Dermis blood vessel endothelial cell (primary cell): ENCODE results near the gene ROBO2. TPM values are rescaled to one million over a fixed set of nuclear protein-coding genes. Genes with fewer than 3 reads are reported as not detected.

Experiments
- DNase-seq: peaks from one replicate; pipeline ENCODE4 v3.0.0; 2010
- total RNA-seq: library from RNA; depleted of rRNA; stranded (reverse); fragments of >200 nt; gene quantifications from 2 replicates; pipeline ENCODE4 v1.2.3, GENCODE V29; 2014

ROBO2 gene
- total RNA-seq, 1 donor from 2014 or later, result not detected

DNA sequence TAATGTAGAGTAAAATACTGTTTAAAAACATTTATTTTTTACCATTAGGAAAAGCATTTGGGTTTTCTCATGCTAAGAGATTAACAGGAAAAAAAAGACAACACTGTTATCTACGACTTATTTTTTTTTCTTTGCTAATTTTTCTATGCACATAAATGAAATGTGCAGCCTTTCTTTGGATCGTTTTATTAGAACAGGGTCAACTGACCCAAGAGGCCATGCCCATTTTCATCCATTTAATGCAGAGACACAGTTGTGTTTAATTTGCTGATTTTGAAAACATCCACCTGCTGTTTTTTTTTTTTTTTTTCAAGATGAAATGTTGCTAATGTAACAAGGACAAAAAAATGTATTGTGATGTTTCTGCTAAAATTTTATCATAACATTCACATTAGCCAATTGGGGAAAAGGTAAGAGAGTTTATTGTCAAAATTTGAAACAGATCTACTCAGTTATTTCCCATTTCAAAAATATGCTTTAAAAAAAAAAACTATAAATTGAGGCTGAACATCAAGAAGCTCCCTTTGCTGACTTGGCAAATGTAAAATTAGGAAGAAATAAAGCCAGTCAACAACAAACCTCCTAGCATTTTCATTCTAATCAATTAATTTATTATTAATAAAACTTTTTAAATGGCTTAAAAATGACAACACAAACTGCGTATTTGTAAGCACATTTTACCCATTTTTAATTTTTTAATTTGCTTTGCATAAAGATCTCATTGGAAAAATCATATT, 485.2 kb downstream of the ROBO2 start:
- DNase-seq, result no peak

DNA sequence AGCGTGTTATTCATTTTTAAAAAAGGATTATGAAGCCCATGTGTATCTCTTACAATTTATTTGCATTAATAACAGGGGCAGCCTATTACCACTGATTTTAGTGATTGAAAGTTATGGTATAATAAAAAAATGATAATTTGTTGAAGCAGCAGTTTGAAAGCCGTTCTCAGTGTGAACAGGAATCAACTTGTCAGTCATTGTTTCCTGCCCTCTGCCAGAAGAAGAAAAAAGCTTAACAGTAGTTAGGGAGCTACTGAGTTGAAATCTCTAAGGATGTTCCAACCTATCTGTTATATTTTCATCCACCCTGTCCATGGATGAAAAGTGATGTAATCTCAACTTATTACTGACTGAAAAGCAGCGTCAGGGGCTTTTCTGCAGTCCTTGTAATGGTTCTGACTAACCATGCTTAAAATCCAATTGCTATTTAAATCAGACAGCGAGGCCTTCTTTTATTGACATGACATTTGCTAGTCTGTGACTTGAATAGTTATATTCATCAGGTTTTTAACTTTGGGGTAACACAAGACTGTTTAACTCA, 486.7 kb downstream of the ROBO2 start:
- DNase-seq, result no peak

DNA sequence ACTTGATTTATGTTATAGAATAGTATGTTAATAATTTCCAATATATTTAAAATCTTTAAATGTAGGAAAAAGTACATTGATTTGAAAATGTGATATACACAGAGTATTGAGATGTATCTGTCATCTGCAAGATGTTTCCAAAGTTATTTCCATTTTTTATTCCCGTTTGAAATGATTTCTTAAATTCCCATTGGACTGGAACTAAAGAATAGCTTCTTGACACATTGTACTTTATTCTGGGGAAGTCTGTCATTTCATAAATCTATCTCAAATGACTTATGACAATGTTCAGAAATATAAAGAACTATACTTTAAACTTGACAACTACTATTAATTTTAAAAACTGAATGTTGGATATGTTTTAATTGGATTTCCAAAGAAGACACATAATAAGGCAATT, 489.6 kb downstream of the ROBO2 start:
- DNase-seq, result no peak

DNA sequence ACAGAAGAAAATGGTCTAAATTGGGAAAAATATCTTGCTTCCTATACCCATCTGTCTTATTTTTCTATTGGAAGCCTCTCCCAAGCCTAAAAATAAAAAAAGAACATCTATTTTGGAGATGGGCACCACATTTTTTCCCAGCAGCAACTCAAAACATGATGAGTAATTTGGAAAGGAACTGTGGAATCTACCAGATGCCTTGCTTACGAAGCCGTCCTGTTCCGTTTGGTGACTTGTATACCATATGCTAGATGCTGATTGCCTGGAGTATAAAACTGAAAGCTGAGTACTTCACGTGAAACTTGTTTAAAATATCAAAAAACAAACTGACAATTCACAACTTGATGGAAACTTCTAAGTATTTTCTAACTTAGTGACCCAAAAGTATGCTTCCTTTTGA, 491.0 kb downstream of the ROBO2 start:
- no peak for DNase-seq

DNA sequence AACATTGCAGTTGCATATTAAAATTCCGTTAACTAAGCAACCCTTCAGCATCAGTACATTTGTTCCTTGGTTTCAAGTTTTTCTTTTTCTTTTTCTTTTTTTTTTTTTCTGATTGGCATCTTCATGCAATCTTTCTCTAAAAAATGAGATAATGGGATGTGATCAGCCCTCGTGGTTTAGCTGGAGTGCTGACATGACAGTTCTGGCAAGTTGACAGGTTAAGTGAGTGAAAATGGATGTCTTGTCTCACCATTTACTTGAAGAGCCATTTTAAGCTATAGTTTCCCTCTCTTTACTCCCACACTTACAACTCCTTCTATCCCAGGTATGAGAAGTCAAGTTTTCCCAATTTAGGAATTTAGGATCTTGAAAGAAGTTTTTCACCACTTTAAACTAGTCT, 495.2 kb downstream of the ROBO2 start:
- DNase-seq, result no peak

DNA sequence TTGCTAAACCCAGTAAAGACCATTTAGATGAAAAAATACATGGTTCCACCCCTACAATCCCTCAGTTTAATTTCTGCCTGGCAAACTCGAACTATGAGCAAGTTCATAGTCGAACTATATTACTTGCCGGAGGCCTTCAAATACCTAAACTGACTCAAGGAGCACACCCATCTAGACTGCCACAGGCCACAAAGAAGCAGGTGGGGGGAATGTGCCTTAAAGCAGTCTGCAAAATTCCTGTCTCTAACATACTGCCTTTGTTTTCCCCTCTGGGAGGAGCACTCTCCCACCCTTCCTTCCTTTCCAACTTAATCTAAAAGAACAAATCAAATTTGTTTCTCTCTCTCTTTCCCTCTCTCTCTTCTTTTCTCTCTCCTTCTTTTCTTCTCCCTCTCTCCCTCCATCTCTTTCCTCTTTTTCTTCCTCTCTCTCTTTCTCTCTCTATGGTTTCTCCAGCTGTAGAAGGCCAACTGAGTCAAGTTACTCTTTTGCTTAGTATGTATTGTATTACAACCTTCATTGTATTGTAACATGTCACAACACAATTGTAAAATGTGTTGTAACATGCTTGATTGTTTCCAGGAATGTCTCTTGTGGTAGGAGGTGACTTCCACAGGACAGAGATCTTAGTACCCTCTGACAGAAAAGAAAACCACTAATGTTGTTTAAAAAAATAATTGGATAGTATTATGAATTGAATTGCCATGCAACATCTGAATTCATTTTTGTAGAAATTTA, 496.3 kb downstream of the ROBO2 start:
- no peak for DNase-seq

DNA sequence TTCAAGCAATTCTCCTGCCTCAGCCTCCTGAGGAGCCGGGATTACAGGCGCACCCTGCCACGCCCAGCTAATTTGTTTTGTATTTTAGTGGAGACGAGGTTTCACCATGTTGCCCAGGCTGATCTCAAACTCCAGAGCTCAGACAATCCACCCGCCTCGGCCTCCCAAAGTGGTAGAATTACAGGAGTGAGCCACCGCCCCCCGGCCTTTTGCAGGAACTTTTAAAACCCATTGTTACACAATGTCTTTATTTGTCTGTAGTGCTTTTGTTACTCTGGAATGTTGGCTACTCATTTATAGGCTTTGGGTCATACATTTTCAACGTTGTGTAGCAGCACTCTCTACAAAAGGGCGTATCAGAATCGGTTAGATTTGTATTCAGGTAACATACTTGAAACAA, 499.1 kb downstream of the ROBO2 start:
- DNase-seq, result no peak

DNA sequence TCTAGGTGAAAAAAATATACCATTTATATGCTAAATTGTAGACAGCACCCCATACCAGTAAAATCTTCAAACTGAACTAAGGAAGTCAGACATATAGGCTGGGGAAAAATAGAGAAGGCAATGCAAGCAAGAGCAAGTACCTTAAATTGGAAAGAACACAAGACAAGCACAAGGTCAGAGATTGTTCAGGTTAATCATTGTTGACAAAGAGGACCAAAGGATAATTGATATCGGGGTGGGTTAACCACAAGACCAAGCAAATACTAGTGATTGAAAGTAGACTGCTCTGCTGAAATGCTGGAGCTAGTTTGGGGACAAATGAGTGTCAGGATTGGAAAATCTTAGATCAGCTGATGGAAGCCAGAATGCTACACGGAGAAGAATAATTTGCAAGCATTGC, 499.8 kb downstream of the ROBO2 start:
- DNase-seq, result no peak

DNA sequence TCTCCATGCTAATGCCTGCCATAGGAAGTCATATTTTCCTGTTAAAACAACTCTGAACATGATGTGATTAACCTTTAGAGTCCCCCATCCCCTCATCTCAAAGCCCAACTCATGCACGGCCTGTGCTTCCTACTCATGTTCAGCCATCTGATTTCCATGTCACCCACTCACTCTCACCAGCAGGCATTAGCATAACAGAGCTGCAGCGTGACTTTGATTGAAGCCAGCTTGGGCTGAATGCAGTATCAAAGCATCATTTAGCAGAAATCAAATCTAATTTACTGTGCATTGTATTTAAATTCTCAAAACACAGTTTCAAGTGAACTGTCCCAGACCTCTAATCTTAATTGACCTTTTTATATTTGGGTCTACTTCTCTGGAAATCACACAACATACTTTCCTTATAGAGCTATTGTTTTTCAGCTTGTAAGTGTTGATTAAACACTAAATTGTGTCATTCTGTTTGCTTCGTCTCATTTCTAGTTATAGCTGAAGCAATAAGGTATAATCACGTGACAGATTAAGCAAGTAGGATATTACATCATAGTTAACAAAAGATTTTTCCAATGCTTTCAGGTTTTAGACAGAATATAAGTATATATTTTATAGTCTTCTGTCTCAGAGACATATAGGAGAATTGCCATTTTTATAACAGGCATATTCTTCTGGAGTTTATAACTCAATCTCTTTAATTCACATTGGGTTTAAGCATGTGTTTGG, 501.5 kb downstream of the ROBO2 start:
- DNase-seq, result no peak

DNA sequence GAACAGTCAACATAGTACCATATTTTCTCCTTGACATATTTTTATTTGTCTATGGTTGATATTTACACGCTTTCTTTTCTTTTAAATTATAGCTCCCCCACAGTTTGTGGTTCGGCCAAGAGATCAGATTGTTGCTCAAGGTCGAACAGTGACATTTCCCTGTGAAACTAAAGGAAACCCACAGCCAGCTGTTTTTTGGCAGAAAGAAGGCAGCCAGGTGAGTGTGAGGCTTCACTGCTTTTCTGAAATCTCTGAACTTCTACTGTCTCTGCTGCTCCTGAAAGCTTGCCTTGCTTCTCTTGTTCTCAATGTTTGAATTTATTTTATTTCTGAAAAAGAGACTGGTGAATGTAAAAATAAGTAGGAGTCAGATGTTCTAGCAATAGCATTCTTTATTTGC, 506.3 kb downstream of the ROBO2 start:
- no peak for DNase-seq

DNA sequence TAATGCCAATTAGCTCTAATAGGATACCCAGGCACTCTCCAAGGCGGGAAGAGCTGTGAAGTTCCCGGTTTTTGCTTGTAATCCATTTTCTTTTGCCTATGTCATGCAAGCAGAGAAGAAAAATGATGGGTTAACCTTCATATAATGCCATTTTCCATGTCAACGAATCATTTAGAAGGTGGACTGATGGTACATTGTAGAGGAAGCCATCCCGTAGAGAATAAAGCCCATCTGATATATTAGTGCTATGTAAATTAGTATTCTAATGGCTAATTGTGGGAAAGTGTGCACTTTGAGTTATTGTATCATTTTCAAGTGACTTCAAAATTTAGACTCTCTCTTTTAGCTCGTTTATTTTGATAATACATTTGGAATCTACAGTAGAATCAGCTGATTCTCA, 509.1 kb downstream of the ROBO2 start:
- no peak for DNase-seq

DNA sequence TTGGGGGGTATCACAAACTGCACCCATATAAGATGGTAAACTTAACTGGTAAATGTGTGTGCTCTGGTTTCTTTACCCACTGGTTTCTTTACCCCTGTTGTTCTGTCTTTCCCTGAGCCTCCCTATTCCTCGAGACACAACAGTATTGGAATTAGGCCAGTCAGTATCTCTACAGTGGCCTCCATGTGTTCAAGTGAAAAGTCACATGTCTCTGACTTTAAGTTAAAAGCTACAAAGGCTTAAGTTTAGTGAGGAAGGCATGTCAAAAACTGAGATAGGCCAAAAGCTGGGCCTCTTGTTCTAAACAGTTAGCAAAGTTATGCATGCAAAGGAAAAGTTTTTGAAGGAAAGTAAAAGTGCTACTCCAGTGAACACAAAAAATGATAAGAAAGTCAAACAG, 513.3 kb downstream of the ROBO2 start:
- no peak for DNase-seq

DNA sequence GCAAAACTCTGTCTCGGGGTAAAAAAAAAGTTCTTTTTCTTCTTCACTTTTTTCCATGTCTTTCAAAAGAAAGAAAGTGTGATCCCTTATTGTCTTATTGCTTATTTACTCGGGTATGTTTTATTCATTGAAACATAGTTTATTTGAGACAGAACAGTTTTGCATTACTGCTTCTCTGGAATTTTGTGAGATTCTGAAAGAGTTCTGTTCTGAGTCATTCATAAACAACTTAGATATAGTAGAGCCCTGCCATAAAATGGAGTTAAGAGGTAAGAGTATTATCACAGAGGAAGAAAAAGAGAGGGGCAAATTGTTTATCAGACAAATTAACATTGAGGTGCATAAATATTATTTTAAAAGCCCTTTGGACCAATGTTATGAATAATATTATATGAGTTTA, 522.2 kb downstream of the ROBO2 start:
- DNase-seq, result no peak

DNA sequence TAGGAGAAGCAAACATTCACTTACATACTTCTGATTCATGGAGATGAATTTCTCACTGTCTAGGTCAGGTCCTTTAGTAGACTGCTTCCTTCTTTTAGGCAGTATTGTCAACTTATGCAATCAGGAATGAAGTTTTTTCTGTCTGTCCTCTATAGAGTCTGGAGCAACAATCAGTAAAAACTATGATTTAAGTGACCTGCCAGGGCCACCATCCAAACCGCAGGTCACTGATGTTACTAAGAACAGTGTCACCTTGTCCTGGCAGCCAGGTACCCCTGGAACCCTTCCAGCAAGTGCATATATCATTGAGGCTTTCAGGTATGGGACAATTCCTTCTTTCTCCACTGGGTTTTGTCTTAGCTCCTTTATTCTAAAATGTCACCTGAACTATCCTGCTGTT, 523.1 kb downstream of the ROBO2 start:
- DNase-seq, result no peak

DNA sequence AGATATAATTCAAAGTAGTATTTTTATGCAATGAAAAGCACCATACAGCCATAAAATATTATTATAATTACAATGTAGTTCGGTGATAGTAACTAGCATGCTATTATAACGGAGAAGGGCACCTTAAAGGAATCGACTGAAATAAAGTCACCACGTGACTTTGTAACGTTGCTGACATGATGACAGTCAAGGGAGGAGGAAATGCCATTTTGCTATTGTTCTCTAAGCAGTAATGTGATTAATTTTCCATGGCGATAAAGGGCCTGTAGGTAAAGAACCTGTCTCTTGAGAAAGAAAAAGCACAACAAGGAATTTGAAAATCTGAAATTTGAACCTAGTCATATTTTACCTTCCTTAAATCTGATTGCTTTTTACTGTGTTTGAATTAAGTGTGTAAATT, 526.2 kb downstream of the ROBO2 start:
- DNase-seq, result no peak

DNA sequence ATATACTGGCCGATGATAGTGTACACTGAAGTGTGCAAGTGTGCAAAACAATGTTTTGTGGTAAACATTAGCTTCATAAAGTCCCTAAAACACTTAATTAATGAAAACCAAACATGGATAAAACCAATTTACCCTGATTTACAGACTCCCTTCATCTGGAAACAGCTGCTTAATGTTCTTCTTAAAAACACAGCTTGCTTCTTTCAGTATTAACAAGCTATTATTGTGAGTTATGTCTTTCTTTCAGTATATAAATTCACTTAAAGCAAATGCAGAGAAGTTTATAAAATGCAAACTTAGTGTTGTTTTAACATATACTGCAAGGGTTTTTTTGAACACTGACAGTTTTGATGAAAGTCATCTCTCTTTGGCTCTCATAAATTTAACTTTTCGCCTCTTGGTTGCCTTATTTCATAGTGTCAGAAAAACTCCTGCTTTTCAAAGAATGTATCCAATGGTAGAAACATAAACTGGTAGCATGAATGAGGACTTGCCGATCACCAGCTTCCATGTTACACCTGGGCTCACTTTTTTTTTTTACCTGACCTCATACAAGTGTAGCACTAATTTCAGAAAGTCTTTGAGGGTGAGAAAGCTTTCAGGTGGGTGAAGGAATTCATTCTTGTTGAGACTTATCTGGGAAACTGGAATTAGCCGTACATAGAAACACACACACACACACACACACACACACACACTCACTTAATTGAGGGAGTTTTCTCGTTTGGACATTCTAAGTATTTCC, 532.2 kb downstream of the ROBO2 start:
- DNase-seq, result no peak

DNA sequence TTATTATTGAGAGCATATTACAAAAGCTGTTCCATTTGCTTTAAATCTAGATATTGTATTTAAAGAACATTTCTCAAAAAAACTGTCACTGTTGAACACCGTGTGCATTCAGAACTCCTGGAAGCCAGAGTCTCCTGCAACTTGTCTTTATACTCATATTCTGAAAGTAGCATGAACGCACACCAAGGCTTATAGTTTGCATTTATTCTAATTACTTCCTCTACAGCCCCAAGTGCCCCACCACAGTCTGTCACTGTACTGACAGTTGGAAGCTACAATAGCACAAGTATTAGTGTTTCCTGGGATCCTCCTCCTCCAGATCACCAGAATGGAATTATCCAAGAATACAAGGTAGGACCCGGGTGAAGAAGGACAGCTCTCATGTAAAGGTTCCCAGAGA, 537.4 kb downstream of the ROBO2 start:
- DNase-seq, result no peak

DNA sequence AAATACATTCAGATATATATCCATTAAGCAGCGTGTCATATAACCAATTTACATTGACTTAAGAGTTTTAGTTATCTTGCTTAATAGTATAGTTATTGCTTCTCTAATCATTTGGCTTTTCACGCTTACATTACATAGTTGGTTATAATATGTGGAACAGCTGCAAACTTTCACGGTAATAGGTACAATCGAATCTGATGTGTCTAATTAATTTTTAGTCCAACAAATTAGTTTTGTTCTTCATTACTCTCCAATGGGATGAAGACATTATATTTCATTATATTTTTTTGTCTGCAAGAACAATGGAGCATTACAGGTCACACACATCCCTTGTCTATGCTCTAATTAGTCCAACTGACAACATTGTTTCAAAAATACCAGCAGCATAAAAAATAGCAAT, 546.3 kb downstream of the ROBO2 start:
- no peak for DNase-seq

DNA sequence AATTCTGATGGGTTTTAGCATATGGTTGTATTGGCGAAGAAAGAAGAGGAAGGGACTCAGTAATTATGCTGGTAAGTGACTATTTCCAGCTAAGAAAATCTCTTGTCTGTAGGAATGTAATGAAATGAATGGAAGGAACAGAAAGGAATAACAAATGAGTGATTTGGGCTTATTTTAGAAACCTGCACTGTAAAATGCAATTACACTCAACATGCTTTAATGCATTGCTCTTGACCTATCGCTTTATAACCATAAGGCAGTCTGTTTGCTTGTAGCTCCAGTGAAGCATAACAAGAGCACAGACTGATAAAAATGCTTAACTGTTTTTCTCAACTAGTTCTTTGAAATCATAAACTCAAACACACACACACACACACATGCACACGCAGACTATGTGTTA, 549.0 kb downstream of the ROBO2 start:
- DNase-seq, result no peak

DNA sequence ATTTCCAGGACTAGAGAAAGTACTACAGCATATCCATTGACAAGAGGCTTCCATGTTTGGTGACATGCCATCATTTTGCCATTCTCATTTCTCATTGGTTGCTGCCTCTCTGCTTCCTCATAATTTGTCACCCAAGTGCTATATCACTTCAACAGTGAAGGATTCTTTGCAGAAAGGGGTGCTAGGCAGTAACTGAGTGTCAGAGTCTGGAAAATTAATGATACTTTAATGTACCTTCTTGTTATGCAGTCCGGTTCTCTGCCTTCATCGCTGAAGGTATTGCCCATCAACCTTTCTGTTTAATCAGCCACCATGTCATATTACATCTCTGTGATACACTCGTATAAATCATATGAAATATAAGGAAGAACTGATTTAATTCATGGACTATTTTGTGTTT, 550.3 kb downstream of the ROBO2 start:
- DNase-seq, result no peak

DNA sequence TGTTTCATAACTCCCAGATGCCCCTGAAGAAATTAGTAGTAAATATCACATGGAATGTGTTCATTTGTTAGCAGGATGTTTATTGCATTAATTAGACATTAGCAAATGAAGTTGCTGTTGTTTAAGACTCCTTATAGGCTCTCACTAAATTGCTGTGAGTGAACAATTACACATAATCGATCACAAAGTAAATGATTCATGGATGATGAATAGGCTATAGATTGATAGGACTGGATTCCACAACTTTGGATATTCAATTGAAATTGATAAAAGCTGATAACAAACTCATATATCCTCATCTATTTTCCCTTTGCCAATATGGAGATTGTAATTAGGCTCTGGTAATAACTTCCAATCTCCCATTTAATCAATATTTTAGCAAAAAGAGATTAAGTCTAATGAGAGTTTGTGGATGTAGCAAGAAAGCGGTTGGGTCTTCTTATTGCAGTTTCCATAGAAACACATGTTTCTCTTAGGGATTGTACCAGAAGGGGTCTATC, 555.5 kb downstream of the ROBO2 start:
- no peak for DNase-seq

DNA sequence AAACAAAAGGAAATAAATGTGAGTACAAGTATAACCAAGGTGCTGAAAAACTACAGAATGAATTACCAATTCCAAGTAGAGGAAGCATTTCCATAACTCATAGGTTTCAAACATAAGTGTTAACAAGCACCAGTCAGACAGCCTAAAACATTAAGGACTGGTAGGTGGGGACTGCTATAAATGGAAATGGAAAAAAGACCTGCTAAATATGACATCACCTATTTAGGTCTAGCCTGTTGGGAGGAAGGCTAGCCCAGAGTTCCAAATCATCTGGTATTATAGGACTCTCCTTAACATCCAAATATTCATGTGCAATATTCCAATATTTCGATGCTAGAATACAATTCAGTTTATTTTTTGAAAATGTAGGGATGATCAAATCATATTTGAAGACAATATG, 560.0 kb downstream of the ROBO2 start:
- DNase-seq, result no peak
